Measurements from ENCODE around the gene EFCAB12. TPM values are rescaled to one million over a fixed set of nuclear protein-coding genes. Genes with fewer than 3 reads are reported as not detected.
"Not testable (repeated sequence)": the region's sequence is repeated elsewhere in the genome, so short reads cannot be mapped to it uniquely, and the experiment has no call there.

Gene EFCAB12
- total RNA-seq, 2 experiments from 2014 or later = 1.1 to 2.5 TPM

- H3K27ac ChIP-seq (ENCODE audit: low read depth, low read length, poor library complexity, severe bottlenecking) = no peak overlapping the region
- H3K4me3 ChIP-seq (ENCODE audit: low read depth, low read length, poor library complexity, severe bottlenecking) = no peak overlapping the region
- BruUV-seq (replicated peaks) = no TSS peak
- H4K20me1 ChIP-seq (ENCODE audit: insufficient read depth, low read length) = no peaks in the 10 kb centered on the region
- TF ChIP-seq CTCF (conservative IDR thresholded peaks at IDR 0.05; ENCODE audit: low read length) = no peak
- TF ChIP-seq EZH2phosphoT487 (IDR thresholded peaks at IDR 0.05; ENCODE audit: borderline replicate concordance, low read depth, low read length) = no peak
- ChIA-PET CTCF (ENCODE audit: unreplicated experiment) (no interaction called here), POLR2A (no interaction called here)
- H3K9me3 ChIP-seq (ENCODE audit: low read length) = no peaks in the 10 kb centered on the region
- no peaks in the 10 kb centered on the region for H3K4me1 ChIP-seq (ENCODE audit: insufficient read depth, low read length, poor library complexity, severe bottlenecking)
- H2AFZ ChIP-seq (ENCODE audit: low read length) = no peak overlapping the region
- H3K4me2 ChIP-seq (ENCODE audit: low read length) = no peak overlapping the region
- intact Hi-C loops (cut with micrococcal nuclease; ENCODE audit: unreplicated experiment) = loop anchor here (10.0 kb wide), 1 partner anchor 235 kb away; no protein-coding TSS in a partner anchor
- H3K9me2 ChIP-seq (ENCODE audit: insufficient read depth, low read length) = no peaks in the 10 kb centered on the region
- H3K79me2 ChIP-seq (ENCODE audit: insufficient read depth, low read depth, low read length) = no peaks in the 10 kb centered on the region
- peaks cover 60% of the 10 kb centered on the region for H3K36me3 ChIP-seq (ENCODE audit: insufficient read depth, low read length)
- no peak for DNase-seq (ENCODE audit: low spot score)
Observed at GRCh38 chr3:129389572-129389937, 38.9 kb downstream of the EFCAB12 start.

- H3K4me2 ChIP-seq (ENCODE audit: low read length); H3K4me3 ChIP-seq (ENCODE audit: low read depth, low read length, poor library complexity, severe bottlenecking); H3K9me2 ChIP-seq (ENCODE audit: insufficient read depth, low read length); H3K79me2 ChIP-seq (ENCODE audit: insufficient read depth, low read depth, low read length); H3K4me1 ChIP-seq (ENCODE audit: insufficient read depth, low read length, poor library complexity, severe bottlenecking); H4K20me1 ChIP-seq (ENCODE audit: insufficient read depth, low read length); H2AFZ ChIP-seq (ENCODE audit: low read length); H3K27ac ChIP-seq (ENCODE audit: low read depth, low read length, poor library complexity, severe bottlenecking); DNase-seq (ENCODE audit: low spot score); H3K9me3 ChIP-seq (ENCODE audit: low read length); CTCF ChIA-PET (ENCODE audit: unreplicated experiment): not testable (repeated sequence)
- H3K36me3 ChIP-seq (ENCODE audit: insufficient read depth, low read length) = peaks cover 60% of the 10 kb centered on the region
- POLR2A ChIA-PET = interaction anchor here (0.7 kb wide), 1 partner anchor 9 kb away, joined by 3 read pairs; no protein-coding TSS in a partner anchor
- intact Hi-C loops (cut with micrococcal nuclease; ENCODE audit: unreplicated experiment) = loop anchor here (10.0 kb wide), 1 partner anchor 236 kb away; no protein-coding TSS in a partner anchor
- BruUV-seq (replicated peaks) = TSS peak; percentile 24
Observed at GRCh38 chr3:129388791-129389571, 39.5 kb downstream of the EFCAB12 start.

GRCh38 chr3:129387487-129387886 lies 40.9 kb downstream of the EFCAB12 start:
- CTCF ChIA-PET (ENCODE audit: unreplicated experiment) = no interaction called here
- H3K27ac ChIP-seq (ENCODE audit: low read depth, low read length, poor library complexity, severe bottlenecking) = no peak overlapping the region
- H3K36me3 ChIP-seq (ENCODE audit: insufficient read depth, low read length) = peaks cover 50% of the 10 kb centered on the region
- intact Hi-C loops (cut with micrococcal nuclease; ENCODE audit: unreplicated experiment) = loop anchor here (10.0 kb wide), 1 partner anchor 237 kb away; no protein-coding TSS in a partner anchor
- H4K20me1 ChIP-seq (ENCODE audit: insufficient read depth, low read length) = no peaks in the 10 kb centered on the region
- H3K4me2 ChIP-seq (ENCODE audit: low read length) = no peak overlapping the region
- POLR2A ChIA-PET = interaction anchor here (0.6 to 0.8 kb wide), 2 partner anchors 48 to 442 kb away, joined by 3 to 4 read pairs; no protein-coding TSS in a partner anchor
- H3K4me1 ChIP-seq (ENCODE audit: insufficient read depth, low read length, poor library complexity, severe bottlenecking) = no peaks in the 10 kb centered on the region
- DNase-seq (ENCODE audit: low spot score) = no peak
- H3K9me2 ChIP-seq (ENCODE audit: insufficient read depth, low read length) = no peaks in the 10 kb centered on the region
- H2AFZ ChIP-seq (ENCODE audit: low read length) = no peak overlapping the region
- H3K9me3 ChIP-seq (ENCODE audit: low read length) = no peaks in the 10 kb centered on the region
- no peaks in the 10 kb centered on the region for H3K79me2 ChIP-seq (ENCODE audit: insufficient read depth, low read depth, low read length)
- TF ChIP-seq EZH2phosphoT487 (IDR thresholded peaks at IDR 0.05; ENCODE audit: borderline replicate concordance, low read depth, low read length) = no peak
- no peak for TF ChIP-seq CTCF (conservative IDR thresholded peaks at IDR 0.05; ENCODE audit: low read length)
- BruUV-seq (replicated peaks) = TSS peak; percentile 11
- no peak overlapping the region for H3K4me3 ChIP-seq (ENCODE audit: low read depth, low read length, poor library complexity, severe bottlenecking)
